ENCODE data around the gene FUS. TPM values are rescaled to one million over a fixed set of nuclear protein-coding genes. Genes with fewer than 3 reads are reported as not detected.

The FUS gene
- total and polyA plus RNA-seq, 2 of the 13 experiments (the other 11 are each of a cell fraction or from before 2014, with no cell fraction given), result 68.1 to 168 TPM

- TF ChIP-seq ZNF841 (CRISPR knock-in tag; IDR thresholded peaks at IDR 0.05; ENCODE audit: borderline replicate concordance) (no peak), CERS6 (CRISPR knock-in tag; IDR thresholded peaks at IDR 0.05) (no peak), EP300 (IDR thresholded peaks at IDR 0.05; ENCODE audit: low read depth in 2 of 2, low read length in 2 of 2) (no peak), EP300 (CRISPR knock-in tag; IDR thresholded peaks at IDR 0.05; ENCODE audit: borderline replicate concordance) (no peak), SPEN (CRISPR knock-in tag; IDR thresholded peaks at IDR 0.05; ENCODE audit: low read depth) (no peak), ZC3H4 (CRISPR knock-in tag; IDR thresholded peaks at IDR 0.05; ENCODE audit: borderline replicate concordance) (no peak), SMAD9 (CRISPR knock-in tag; IDR thresholded peaks at IDR 0.05) (no peak), ATF3 (CRISPR knock-in tag; IDR thresholded peaks at IDR 0.05) (no peak), HHEX (CRISPR knock-in tag; IDR thresholded peaks at IDR 0.05) (no peak), ZNF878 (CRISPR knock-in tag; IDR thresholded peaks at IDR 0.05) (no peak), RERE (CRISPR knock-in tag; IDR thresholded peaks at IDR 0.05; ENCODE audit: low read depth) (no peak), ZNF17 (CRISPR knock-in tag; IDR thresholded peaks at IDR 0.05) (no peak), EHMT2 (IDR thresholded peaks at IDR 0.05; ENCODE audit: borderline replicate concordance, low read depth, low read length) (no peak), CEBPG (CRISPR knock-in tag; IDR thresholded peaks at IDR 0.05) (peak; percentile 88), REST (IDR thresholded peaks at IDR 0.05; ENCODE audit: borderline replicate concordance in 1 of 2, low read depth in 1 of 2, low read length in 2 of 2) (no peak), ZNF530 (CRISPR knock-in tag; IDR thresholded peaks at IDR 0.05; ENCODE audit: low read depth) (no peak), ZNF24 (IDR thresholded peaks at IDR 0.05) (no peak), FOXK2 (IDR thresholded peaks at IDR 0.05) (no peak), ZNF274 (CRISPR knock-in tag; IDR thresholded peaks at IDR 0.05) (no peak), TMF1 (CRISPR knock-in tag; IDR thresholded peaks at IDR 0.05; ENCODE audit: low read depth) (no peak), RORA (CRISPR knock-in tag; IDR thresholded peaks at IDR 0.05) (no peak), ZNF567 (CRISPR knock-in tag; IDR thresholded peaks at IDR 0.05; ENCODE audit: borderline replicate concordance) (0 out of 2 replicates have a peak, but pooled peaks have one; percentile 31)
These were observed 34.4 kb upstream of the FUS start (continued) for GRCh38 chr16:31145398-31145990.

All from HepG2 (cell line).